Lower leg skin (tissue), 4 donors: ENCODE measurements around the gene PTPN4. TPM values are rescaled to one million over a fixed set of nuclear protein-coding genes. Genes with fewer than 3 reads are reported as not detected.

ENCODE experiments used
- DNase-seq, 2 donors: peaks; one replicate each; pipeline ENCODE4 v3.0.0-alpha.2; 2019; ENCODE audit warnings: low spot score in 2 of 2
- H3K4me3 ChIP-seq: fragments of 200-600 bp; sonication (generic); 2 replicates; pipeline ENCODE4 v1.5.1; 2017; ENCODE audit warnings: mild to moderate bottlenecking, low read depth; ENCODE audit not compliant: poor library complexity, severe bottlenecking
- POLR2A ChIP-seq, 2 donors: fragments of 450-650 bp; IDR thresholded peaks; one replicate each; pipeline ENCODE4 v1.6.1; 2016 to 2017; ENCODE audit warnings: antibody characterized with exemption in 2 of 2, mild to moderate bottlenecking in 1 of 2, moderate library complexity in 1 of 2
- WGBS, 2 donors: methylation state at CpG; one replicate each; pipeline ENCODE4 v1.1.5; 2018; 5-methylcytosine and 5-hydroxymethylcytosine counted together
- intact Hi-C: fragments of 100-400 bp; cut with DNase I; formaldehyde crosslinking; loops from one replicate; pipeline ENCODE4 v1.15.0; 2023; ENCODE audit warnings: low total_unique reads
- total RNA-seq, 4 donors: library from RNA; depleted of rRNA; stranded (reverse); fragments of >200 nt; gene quantifications; one replicate each; pipeline ENCODE4 v1.1.0, GENCODE V29; 2016
- TF ChIP-seq, protein P1 (sequence below), 3 donors: fragments of 450-650 bp; IDR thresholded peaks; one replicate each; pipeline ENCODE4 v1.5.1; 2016; ENCODE audit warnings: antibody characterized with exemption in 3 of 3, mild to moderate bottlenecking in 3 of 3, moderate library complexity in 2 of 3

The PTPN4 gene
- total RNA-seq, 4 donors from 2014 or later: 13.0 to 49.5 (median 20.4) TPM

DNA sequence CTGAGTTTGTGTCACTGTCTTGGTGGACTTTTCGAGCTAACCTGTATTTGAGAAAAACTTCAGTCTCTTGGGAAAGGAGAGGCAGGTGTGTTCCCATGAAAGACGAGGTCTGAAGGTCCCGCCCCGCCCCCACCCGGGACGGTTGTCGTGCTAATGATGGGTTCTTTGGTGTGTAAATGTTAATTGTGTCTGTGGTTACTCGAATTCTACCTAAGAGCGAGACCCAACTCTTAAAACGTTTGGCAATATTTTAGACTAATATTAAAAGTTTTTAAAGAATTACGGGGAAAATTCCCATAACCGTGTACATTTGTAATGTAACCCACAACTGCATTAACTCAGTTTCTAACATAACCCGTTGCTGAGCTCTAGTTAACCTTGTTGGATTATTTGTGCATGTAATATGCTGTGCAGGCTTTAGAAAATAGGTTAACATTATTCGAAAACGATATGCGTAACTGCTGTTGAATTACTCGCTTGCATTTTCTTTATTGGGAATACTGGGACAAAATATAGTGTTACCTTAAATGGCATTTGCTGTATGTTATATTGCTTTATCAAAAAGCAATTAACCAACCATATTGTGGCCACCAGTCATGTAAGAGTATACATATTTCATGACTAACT, 254.0 kb downstream of the PTPN4 start:
- WGBS, 2 donors: 17 to 20% methylated on average over 17 of the region's 17 CpGs
- H3K4me3 ChIP-seq: peak overlapping the region; percentile 88
- intact Hi-C loops: no loop called here
- TF ChIP-seq POLR2A (IDR thresholded peaks at IDR 0.05): no peak
- TF ChIP-seq, protein P1, sequence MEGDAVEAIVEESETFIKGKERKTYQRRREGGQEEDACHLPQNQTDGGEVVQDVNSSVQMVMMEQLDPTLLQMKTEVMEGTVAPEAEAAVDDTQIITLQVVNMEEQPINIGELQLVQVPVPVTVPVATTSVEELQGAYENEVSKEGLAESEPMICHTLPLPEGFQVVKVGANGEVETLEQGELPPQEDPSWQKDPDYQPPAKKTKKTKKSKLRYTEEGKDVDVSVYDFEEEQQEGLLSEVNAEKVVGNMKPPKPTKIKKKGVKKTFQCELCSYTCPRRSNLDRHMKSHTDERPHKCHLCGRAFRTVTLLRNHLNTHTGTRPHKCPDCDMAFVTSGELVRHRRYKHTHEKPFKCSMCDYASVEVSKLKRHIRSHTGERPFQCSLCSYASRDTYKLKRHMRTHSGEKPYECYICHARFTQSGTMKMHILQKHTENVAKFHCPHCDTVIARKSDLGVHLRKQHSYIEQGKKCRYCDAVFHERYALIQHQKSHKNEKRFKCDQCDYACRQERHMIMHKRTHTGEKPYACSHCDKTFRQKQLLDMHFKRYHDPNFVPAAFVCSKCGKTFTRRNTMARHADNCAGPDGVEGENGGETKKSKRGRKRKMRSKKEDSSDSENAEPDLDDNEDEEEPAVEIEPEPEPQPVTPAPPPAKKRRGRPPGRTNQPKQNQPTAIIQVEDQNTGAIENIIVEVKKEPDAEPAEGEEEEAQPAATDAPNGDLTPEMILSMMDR (IDR thresholded peaks at IDR 0.05): peak in 1 of 3 donors; percentile 1
- DNase-seq: no peak

DNA sequence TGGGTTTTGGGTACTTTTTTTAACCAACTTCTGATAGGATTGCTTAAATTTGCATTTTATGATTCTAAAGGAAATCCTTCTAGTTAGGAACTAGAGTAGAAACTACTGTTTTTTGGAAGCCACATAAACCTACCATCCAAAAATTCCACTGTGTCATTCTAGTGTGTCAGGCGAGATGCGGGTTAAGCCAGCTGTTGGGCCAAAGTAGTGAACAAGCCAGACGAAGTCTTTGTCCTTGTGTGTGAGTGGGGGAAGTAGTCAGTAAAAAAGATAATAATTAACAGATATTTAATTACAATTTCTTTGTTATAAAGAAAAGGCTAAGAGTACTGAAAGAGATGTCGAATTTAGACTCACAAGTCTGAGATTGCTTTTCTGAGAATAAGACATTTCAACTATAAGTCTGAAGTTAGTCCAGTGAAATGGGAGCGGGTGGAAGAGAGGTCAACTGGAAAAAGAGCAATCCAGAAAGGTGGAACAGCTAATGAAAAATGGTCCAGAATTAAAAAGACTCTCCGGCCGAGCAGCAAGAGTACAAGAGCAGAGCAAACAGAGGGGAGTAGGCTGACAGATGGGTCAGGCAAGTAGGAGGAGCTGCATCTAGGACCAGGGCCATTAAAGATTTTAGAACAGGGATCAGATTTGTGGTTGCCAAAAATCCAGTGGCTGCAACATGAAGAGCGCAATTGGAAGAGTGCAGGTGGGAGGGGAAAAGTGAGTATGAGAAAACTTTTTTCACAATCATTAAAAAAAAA, 254.7 kb downstream of the PTPN4 start:
- no peak for TF ChIP-seq POLR2A (IDR thresholded peaks at IDR 0.05)
- TF ChIP-seq, protein P1 (IDR thresholded peaks at IDR 0.05): no peak
- no peak for DNase-seq
- WGBS, 2 donors: 64 to 65% methylated on average over 8 of the region's 8 CpGs
- H3K4me3 ChIP-seq: no peak overlapping the region
- intact Hi-C loops: no loop called here

DNA sequence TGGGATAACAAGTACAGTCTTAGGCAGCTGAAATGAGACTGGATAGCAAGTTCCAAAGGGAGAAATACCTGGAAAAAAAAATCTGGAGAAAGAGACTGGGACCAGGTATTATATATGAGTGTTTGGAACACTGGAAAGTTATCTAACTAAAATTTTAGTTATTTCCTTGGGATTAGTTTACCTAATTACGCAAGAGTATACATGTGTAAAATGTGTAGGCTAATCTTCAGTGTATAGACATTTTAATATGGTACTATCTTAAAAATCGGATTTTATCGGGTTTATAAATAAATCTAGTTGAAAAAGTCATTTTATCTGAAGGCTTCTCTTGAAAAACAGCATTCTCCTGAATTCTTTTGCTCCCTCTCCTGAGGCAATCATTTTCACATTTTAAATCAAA, 257.1 kb downstream of the PTPN4 start:
- no peak overlapping the region for H3K4me3 ChIP-seq
- WGBS, 2 donors: 75 to 78% methylated on average over 3 of the region's 3 CpGs
- intact Hi-C loops: no loop called here
- DNase-seq: no peak
- TF ChIP-seq, protein P1 (IDR thresholded peaks at IDR 0.05): no peak
- no peak for TF ChIP-seq POLR2A (IDR thresholded peaks at IDR 0.05)

DNA sequence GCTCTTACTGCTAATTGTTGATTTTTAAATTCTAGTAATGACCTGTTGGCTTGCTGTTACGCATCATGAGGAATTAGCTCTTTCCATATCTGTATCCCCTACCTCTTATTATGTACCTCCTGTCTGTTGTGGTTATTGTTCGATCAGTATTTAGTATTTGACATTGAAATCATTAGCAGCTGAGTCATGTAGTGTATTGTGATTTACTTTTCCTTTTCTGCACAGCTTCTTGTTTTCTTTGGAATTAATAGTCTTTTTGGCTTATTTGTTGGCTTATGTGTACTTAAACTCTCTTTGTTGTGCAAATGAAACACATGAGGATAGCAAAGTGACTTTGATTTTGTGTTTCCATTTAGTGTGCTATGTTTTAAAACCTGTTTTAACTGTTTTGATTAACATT, 257.5 kb downstream of the PTPN4 start:
- intact Hi-C loops: no loop called here
- no peak overlapping the region for H3K4me3 ChIP-seq
- 78 to 82% methylated on average over 2 of the region's 2 CpGs for WGBS, 2 donors

DNA sequence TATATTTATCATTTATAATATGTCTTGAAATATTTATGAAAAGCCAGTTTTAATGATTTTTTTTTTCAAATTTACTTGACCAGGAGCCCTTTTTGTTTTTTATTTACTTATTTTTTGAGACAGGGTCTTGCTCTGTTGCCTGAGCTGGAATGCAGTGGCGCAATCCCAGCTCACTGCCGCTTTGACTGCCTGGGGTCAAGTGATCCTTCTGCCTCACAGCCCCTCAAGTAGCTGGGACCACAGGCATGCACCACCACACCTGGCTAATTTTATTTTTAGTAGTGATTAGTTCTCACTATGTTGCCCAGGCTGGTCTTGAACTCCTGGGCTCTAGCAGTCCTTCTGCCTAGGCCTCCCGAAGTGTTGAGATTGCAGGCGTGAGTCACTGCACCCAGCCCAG, 258.8 kb downstream of the PTPN4 start:
- WGBS, 2 donors: 98 to 100% methylated on average over 4 of the region's 4 CpGs
- intact Hi-C loops: no loop called here
- no peak for DNase-seq
- TF ChIP-seq, protein P1 (IDR thresholded peaks at IDR 0.05): no peak
- TF ChIP-seq POLR2A (IDR thresholded peaks at IDR 0.05): no peak
- H3K4me3 ChIP-seq: no peak overlapping the region

More for the DNA sequence above, 257.5 kb downstream of the PTPN4 start:
- TF ChIP-seq POLR2A (IDR thresholded peaks at IDR 0.05): no peak
- TF ChIP-seq, protein P1 (IDR thresholded peaks at IDR 0.05): no peak
- DNase-seq: no peak
